B cell (primary cell): ENCODE results near the gene PAN3. TPM values are rescaled to one million over a fixed set of nuclear protein-coding genes. Genes with fewer than 3 reads are reported as not detected.

Experiments used
- ATAC-seq: fragments of 200-7000 bp; cut with Tn5 transposase; one replicate; pipeline ENCODE4 v1.10.0; 2021; ENCODE audit warnings: low read depth, mild to moderate bottlenecking, moderate number of reproducible peaks, moderate library complexity
- CTCF ChIA-PET: fragments of 350-600 bp; sonication (Branson Sonifier 250); formaldehyde crosslinking; loops from one replicate; lab custom pipeline; 2021; ENCODE audit warnings: antibody characterized with exemption, inconsistent platforms; lab: Charles Lee
- POLR2A ChIA-PET: fragments of 350-600 bp; sonication (Branson Sonifier 250); formaldehyde crosslinking; loops from one replicate; lab custom pipeline; 2021; ENCODE audit warnings: antibody characterized with exemption; lab: Charles Lee
- DNase-seq: peaks from one replicate; pipeline ENCODE4 v3.0.0; 2013
- H2AFZ ChIP-seq: 2 replicates; pipeline ENCODE4 v1.6.1; 2012; ENCODE audit warnings: mild to moderate bottlenecking, low read depth, low read length; ENCODE audit not compliant: insufficient read depth, poor library complexity, severe bottlenecking
- H3K27ac ChIP-seq, 2 donors: 1 replicate in 1 of 2; 2 replicates in 1 of 2; pipeline ENCODE4 v1.5.1; 2012 to 2013; ENCODE audit warnings: low read length in 2 of 2, mild to moderate bottlenecking in 2 of 2, moderate library complexity in 1 of 2
- H3K27me3 ChIP-seq, 4 experiments: fragments of 200-600 bp in 1 of 4; sonication (generic) in 1 of 4; replicated peaks in 1 of 4; 1 replicate in 2 of 4; 2 replicates in 2 of 4; pipeline versions ENCODE4 v1.6.1 to v1.7.0; 2013 to 2016; ENCODE audit warnings: low read length in 3 of 4, mild to moderate bottlenecking in 2 of 4, mixed read lengths in 1 of 4, moderate library complexity in 1 of 4; ENCODE audit not compliant: insufficient read depth in 4 of 4, control insufficient read depth in 3 of 4; ENCODE audit errors: control extremely low read depth in 1 of 4
- H3K36me3 ChIP-seq, 2 experiments: replicated peaks in 1 of 2; 1 replicate in 1 of 2; 2 replicates in 1 of 2; pipeline versions ENCODE4 v1.6.1 to v1.7.1; 2013; ENCODE audit warnings: low read length in 1 of 2; ENCODE audit not compliant: insufficient read depth in 2 of 2, control insufficient read depth in 1 of 2; ENCODE audit errors: control extremely low read depth in 1 of 2, extremely low read depth in 1 of 2
- H3K4me1 ChIP-seq, 2 donors: fragments of 200-600 bp in 1 of 2; sonication (generic) in 1 of 2; 1 replicate in 1 of 2; 2 replicates in 1 of 2; pipeline versions ENCODE4 v1.5.1 to v1.6.1; 2013 to 2017; ENCODE audit warnings: low read length in 2 of 2; ENCODE audit not compliant: control insufficient read depth in 2 of 2, insufficient read depth in 2 of 2
- H3K4me2 ChIP-seq: replicated peaks from 2 replicates; pipeline ENCODE3; 2012; ENCODE audit warnings: mild to moderate bottlenecking, low read depth, low read length; ENCODE audit not compliant: poor library complexity, severe bottlenecking
- H3K4me3 ChIP-seq, 5 experiments: fragments of 200-600 bp in 1 of 5; sonication (generic) in 1 of 5; 1 replicate in 3 of 5; 2 replicates in 2 of 5; pipeline versions ENCODE4 v1.5.1 to v1.7.0; 2011 to 2016; ENCODE audit warnings: low read length in 4 of 5, mild to moderate bottlenecking in 4 of 5, low read depth in 2 of 5, control low read depth in 1 of 5, moderate library complexity in 1 of 5; ENCODE audit not compliant: insufficient read depth in 1 of 5; ENCODE audit errors: control extremely low read depth in 1 of 5, extremely low read depth in 1 of 5
- H3K79me2 ChIP-seq: fragments of 200-600 bp; sonication (generic); one replicate; pipeline ENCODE4 v1.6.0; 2016; ENCODE audit warnings: low read length; ENCODE audit not compliant: control insufficient read depth, insufficient read depth
- H3K9ac ChIP-seq: fragments of 200-600 bp; sonication (generic); 2 replicates; pipeline ENCODE4 v1.6.1; 2017; ENCODE audit warnings: mild to moderate bottlenecking, low read length, moderate library complexity
- H3K9me3 ChIP-seq, 3 donors: one replicate each; pipeline versions ENCODE4 v1.6.1 to v1.7.1; 2013; ENCODE audit warnings: low read length in 2 of 3; ENCODE audit not compliant: control insufficient read depth in 2 of 3, insufficient read depth in 1 of 3; ENCODE audit errors: control extremely low read depth in 1 of 3
- H4K20me1 ChIP-seq: 2 replicates; pipeline ENCODE4 v1.6.0; 2012; ENCODE audit warnings: mild to moderate bottlenecking, low read length; ENCODE audit not compliant: insufficient read depth, control insufficient read depth, poor library complexity, severe bottlenecking
- H3K27ac Mint-ChIP-seq: one replicate; pipeline ENCODE4 v1.8.0; 2021; ENCODE audit warnings: mixed read lengths
- H3K27me3 Mint-ChIP-seq: one replicate; pipeline ENCODE4 v1.8.0; 2021; ENCODE audit warnings: mixed read lengths
- H3K4me1 Mint-ChIP-seq: one replicate; pipeline ENCODE4 v1.8.0; 2021; ENCODE audit warnings: mixed read lengths
- H3K4me3 Mint-ChIP-seq: one replicate; pipeline ENCODE4 v1.8.0; 2021; ENCODE audit warnings: mixed read lengths
- H3K9me3 Mint-ChIP-seq: one replicate; pipeline ENCODE4 v1.8.0; 2022; ENCODE audit warnings: mixed read lengths; ENCODE audit not compliant: insufficient read depth
- CTCF ChIP-seq: fragments of 200-600 bp; IDR thresholded peaks from one replicate; pipeline ENCODE4 v1.8.0; 2022; ENCODE audit warnings: antibody characterized with exemption, mild to moderate bottlenecking
- EZH2 ChIP-seq: IDR thresholded peaks from 2 replicates; pipeline ENCODE4 v1.6.1; 2012; ENCODE audit warnings: borderline replicate concordance, low read depth, mild to moderate bottlenecking, moderate library complexity, low read length; ENCODE audit not compliant: insufficient read depth, poor library complexity, severe bottlenecking
- WGBS: methylation state at CpG from one replicate; pipeline ENCODE4 v1.1.5; 2013; ENCODE audit warnings: missing lambda C conversion rate; ENCODE audit not compliant: insufficient coverage; 5-methylcytosine and 5-hydroxymethylcytosine counted together
- intact Hi-C: fragments of 100-400 bp; cut with micrococcal nuclease; formaldehyde crosslinking; loops from one replicate; pipeline ENCODE4 v1.10.0; 2022
- polyA plus RNA-seq: library from polyadenylated mRNA; depleted of rRNA; stranded (reverse); fragments of >200 nt; gene quantifications from 2 replicates; pipeline ENCODE4 v1.2.3, GENCODE V29; 2012
- total RNA-seq, 2 donors: library from RNA; stranded (reverse); fragments of 120-200 nt in 1 of 2; gene quantifications; 1 replicate in 1 of 2; 2 replicates in 1 of 2; pipeline versions ENCODE4 v1.2.3 to v1.2.4, GENCODE V29; 2013 to 2022

The PAN3 gene
- total and polyA plus RNA-seq, 2 donors (not counting 1 experiment from before 2014, with no cell fraction given), result 23.4 to 117 TPM

- TF ChIP-seq CTCF, result no peak
- TF ChIP-seq EZH2, result no peak
- Histone ChIP-seq H4K20me1 (no peaks in the 10 kb centered on the region), H3K9ac (no peak overlapping the region), H3K27me3 (no peaks in the 10 kb centered on the region), H3K4me3 (no peak overlapping the region), H3K27ac (no peak overlapping the region), H3K36me3 (peaks cover 0 to 6% of the 10 kb centered on the region in 2 experiments), H3K9me3 (no peaks in the 10 kb centered on the region), H3K79me2 (no peaks in the 10 kb centered on the region), H3K4me1 (no peaks in the 10 kb centered on the region), H2AFZ (no peak overlapping the region), H3K4me2 (no peak overlapping the region)
- no peak overlapping the region for H3K4me3 Mint-ChIP-seq
- no peaks in the 10 kb centered on the region for H3K27me3 Mint-ChIP-seq
- ATAC-seq (no peak), DNase-seq (no peak)
- no peaks in the 10 kb centered on the region for H3K4me1 Mint-ChIP-seq
- H3K9me3 Mint-ChIP-seq, result no peaks in the 10 kb centered on the region
- ChIA-PET CTCF (interaction anchor here (0.7 kb wide), 1 partner anchor 46 kb away, joined by 4 read pairs; no protein-coding TSS in a partner anchor), POLR2A (interaction anchor here (0.7 kb wide), 1 partner anchor 59 kb away, joined by 8 read pairs; no protein-coding TSS in a partner anchor)
- 71% methylated on average over 1 of the region's 3 CpGs for WGBS
- no peak overlapping the region for H3K27ac Mint-ChIP-seq
- intact Hi-C loops, result no loop called here
Measured at GRCh38 chr13:28336193-28336657, 197.9 kb downstream of the PAN3 start.

- Histone ChIP-seq H3K9ac (no peak overlapping the region), H3K4me2 (no peak overlapping the region), H3K36me3 (peaks cover 0 to 6% of the 10 kb centered on the region in 2 experiments), H3K27ac (no peak overlapping the region), H3K27me3 (no peaks in the 10 kb centered on the region), H3K79me2 (no peaks in the 10 kb centered on the region), H4K20me1 (no peaks in the 10 kb centered on the region), H2AFZ (no peak overlapping the region), H3K4me1 (no peaks in the 10 kb centered on the region), H3K4me3 (no peak overlapping the region), H3K9me3 (no peaks in the 10 kb centered on the region)
- Mint-ChIP-seq H3K9me3 (no peaks in the 10 kb centered on the region), H3K27ac (no peak overlapping the region), H3K4me1 (no peaks in the 10 kb centered on the region), H3K27me3 (no peaks in the 10 kb centered on the region), H3K4me3 (no peak overlapping the region)
- DNase-seq (no peak), ATAC-seq (no peak)
- WGBS, result 100% methylated on average over 1 of the region's 4 CpGs
- ChIA-PET POLR2A (interaction anchor here (0.7 kb wide), 1 partner anchor 58 kb away, joined by 8 read pairs; no protein-coding TSS in a partner anchor), CTCF (interaction anchor here (0.7 to 1.4 kb wide), 3 partner anchors 9 to 47 kb away, joined by 3 to 6 read pairs (median 4); no protein-coding TSS in a partner anchor)
- intact Hi-C loops, result no loop called here
- no peak for TF ChIP-seq EZH2
- TF ChIP-seq CTCF, result no peak
Measured at GRCh38 chr13:28337166-28338005, 199.0 kb downstream of the PAN3 start.
